HG02588 (cell line): ENCODE results near the gene KIRREL3.

ENCODE experiments used
- ATAC-seq: cut with Tn5 transposase; IDR thresholded peaks from one replicate; pipeline ENCODE4 v1.9.1; 2021; ENCODE audit warnings: mild to moderate bottlenecking, moderate library complexity; ENCODE audit not compliant: unreplicated experiment

KIRREL3 gene

GRCh38 chr11:126501641-126502040, 498.9 kb downstream of the KIRREL3 start:
- no peak for ATAC-seq

GRCh38 chr11:126500981-126501380, 499.6 kb downstream of the KIRREL3 start:
- no peak for ATAC-seq

GRCh38 chr11:126499131-126499752, 501.3 kb downstream of the KIRREL3 start:
- ATAC-seq, result no peak

GRCh38 chr11:126498281-126498680, 502.3 kb downstream of the KIRREL3 start:
- no peak for ATAC-seq

- no peak for ATAC-seq
These were observed 502.9 kb downstream of the KIRREL3 start for GRCh38 chr11:126497581-126498122.

- no peak for ATAC-seq
These were observed 503.8 kb downstream of the KIRREL3 start for GRCh38 chr11:126496576-126497337.

- no peak for ATAC-seq
These were observed 505.0 kb downstream of the KIRREL3 start for GRCh38 chr11:126495281-126496220.

- ATAC-seq, result no peak
These were observed 505.7 kb downstream of the KIRREL3 start for GRCh38 chr11:126494831-126495230.

GRCh38 chr11:126492331-126493082, 508.1 kb downstream of the KIRREL3 start:
- ATAC-seq, result no peak

GRCh38 chr11:126491092-126491491, 509.5 kb downstream of the KIRREL3 start:
- no peak for ATAC-seq

- no peak for ATAC-seq
These were observed 510.5 kb downstream of the KIRREL3 start for GRCh38 chr11:126489836-126490660.

- no peak for ATAC-seq
These were observed 511.8 kb downstream of the KIRREL3 start for GRCh38 chr11:126488591-126489370.

- no peak for ATAC-seq
These were observed 512.9 kb downstream of the KIRREL3 start for GRCh38 chr11:126487711-126488110.

GRCh38 chr11:126485986-126486635, 514.5 kb downstream of the KIRREL3 start:
- no peak for ATAC-seq

GRCh38 chr11:126485021-126485792, 515.4 kb downstream of the KIRREL3 start:
- ATAC-seq, result peak; percentile 61

GRCh38 chr11:126484266-126484665, 516.3 kb downstream of the KIRREL3 start:
- no peak for ATAC-seq

- no peak for ATAC-seq
These were observed 516.9 kb downstream of the KIRREL3 start for GRCh38 chr11:126483621-126484195.
